Natural killer cell treated with Interleukin-12 subunit alpha and Interleukin-12 subunit beta and Interleukin-15 and Interleukin-18, amount 100 ng/mL, for 72 hours (primary cell): ENCODE measurements around the gene COTL1. TPM values are rescaled to one million over a fixed set of nuclear protein-coding genes. Genes with fewer than 3 reads are reported as not detected.
A peak's percentile ranks its signal among the peaks of the same experiment; 100 is the strongest.
"Not testable (repeated sequence)": the region's sequence is repeated elsewhere in the genome, so short reads cannot be mapped to it uniquely, and the experiment has no call there.

Source experiments
- ATAC-seq, 2 donors: fragments of 150-1000 bp; cut with Tn5 transposase in 1 of 2; sonication (Bioruptor Pico), chemical (Tn5 transposase) in 1 of 2; 2 replicates each; pipeline ENCODE4 v1.10.0; 2021
- DNase-seq: peaks from one replicate; pipeline ENCODE4 v3.0.0; 2022; ENCODE audit warnings: low spot score
- H3K27ac Mint-ChIP-seq, 2 donors: 1 replicate in 1 of 2; 2 replicates in 1 of 2; pipeline ENCODE4 v1.8.0; 2022; ENCODE audit warnings: mixed read lengths in 2 of 2, mild to moderate bottlenecking in 1 of 2, moderate library complexity in 1 of 2
- H3K27me3 Mint-ChIP-seq, 2 donors: 1 replicate in 1 of 2; 2 replicates in 1 of 2; pipeline ENCODE4 v1.8.0; 2022; ENCODE audit warnings: mixed read lengths in 2 of 2
- H3K36me3 Mint-ChIP-seq: one replicate; pipeline ENCODE4 v1.8.0; 2022; ENCODE audit warnings: mixed read lengths
- H3K4me1 Mint-ChIP-seq, 2 donors: 1 replicate in 1 of 2; 2 replicates in 1 of 2; pipeline ENCODE4 v1.8.0; 2022; ENCODE audit warnings: low read depth in 2 of 2, mixed read lengths in 2 of 2, mild to moderate bottlenecking in 1 of 2
- H3K4me3 Mint-ChIP-seq: one replicate; pipeline ENCODE4 v1.8.0; 2022; ENCODE audit warnings: mixed read lengths
- H3K9me3 Mint-ChIP-seq: 2 replicates; pipeline ENCODE4 v1.8.0; 2022; ENCODE audit warnings: mixed read lengths
- total RNA-seq, 2 donors: library from RNA; stranded (reverse); gene quantifications; one replicate each; pipeline ENCODE4 v1.2.3, GENCODE V29; 2022

Gene COTL1
- total RNA-seq, 2 donors from 2014 or later: 128 to 154 TPM

GRCh38 chr16:84521497-84521770 is 96.4 kb downstream of the COTL1 start:
- ATAC-seq: no peak
- Mint-ChIP-seq H3K36me3 (no peaks in the 10 kb centered on the region), H3K27me3 (peaks cover 0 to 4% of the 10 kb centered on the region in 2 donors), H3K9me3 (no peaks in the 10 kb centered on the region), H3K4me1 (peaks cover 11 to 12% of the 10 kb centered on the region in 2 donors), H3K4me3 (no peak overlapping the region), H3K27ac (no peak overlapping the region)
- no peak for DNase-seq

- H3K9me3 Mint-ChIP-seq: no peaks in the 10 kb centered on the region
- DNase-seq: no peak
- peak overlapping the region in 1 of 2 donors; percentile 72 for H3K27ac Mint-ChIP-seq
- no peak for ATAC-seq
- H3K4me1 Mint-ChIP-seq: peaks cover 11 to 16% of the 10 kb centered on the region in 2 donors
- H3K4me3 Mint-ChIP-seq: no peak overlapping the region
- no peaks in the 10 kb centered on the region for H3K36me3 Mint-ChIP-seq
- peaks cover 0 to 4% of the 10 kb centered on the region in 2 donors for H3K27me3 Mint-ChIP-seq
These were observed 97.0 kb downstream of the COTL1 start for GRCh38 chr16:84520725-84521496.

GRCh38 chr16:84519855-84520254 is 98.0 kb downstream of the COTL1 start:
- ATAC-seq: no peak
- no peak for DNase-seq
- Mint-ChIP-seq H3K27me3 (peaks cover 0 to 4% of the 10 kb centered on the region in 2 donors), H3K4me1 (peaks cover 19 to 22% of the 10 kb centered on the region in 2 donors), H3K27ac (peak overlapping the region in 1 of 2 donors; percentile 72), H3K4me3 (peak overlapping the region; percentile 15), H3K36me3 (no peaks in the 10 kb centered on the region), H3K9me3 (no peaks in the 10 kb centered on the region)

- ATAC-seq: peak; percentile 55 to 63
- no peak for DNase-seq
- no peaks in the 10 kb centered on the region for H3K36me3 Mint-ChIP-seq
- H3K4me3 Mint-ChIP-seq: no peak overlapping the region
- no peak overlapping the region for H3K27ac Mint-ChIP-seq
- no peaks in the 10 kb centered on the region for H3K9me3 Mint-ChIP-seq
- peaks cover 28 to 31% of the 10 kb centered on the region in 2 donors for H3K4me1 Mint-ChIP-seq
- H3K27me3 Mint-ChIP-seq: peaks cover 0 to 7% of the 10 kb centered on the region in 2 donors
These were observed 99.0 kb downstream of the COTL1 start for GRCh38 chr16:84518804-84519341.

GRCh38 chr16:84518220-84518619 is 99.7 kb downstream of the COTL1 start:
- H3K4me1 Mint-ChIP-seq: peaks cover 33 to 34% of the 10 kb centered on the region in 2 donors
- not testable (repeated sequence) for H3K4me3 Mint-ChIP-seq, H3K27me3 Mint-ChIP-seq, H3K36me3 Mint-ChIP-seq, DNase-seq, ATAC-seq, H3K9me3 Mint-ChIP-seq
- H3K27ac Mint-ChIP-seq: peak overlapping the region in 1 of 2 donors; percentile 33

- H3K4me1 Mint-ChIP-seq: peaks cover 34 to 35% of the 10 kb centered on the region in 2 donors
- peaks cover 0 to 7% of the 10 kb centered on the region in 2 donors for H3K27me3 Mint-ChIP-seq
- no peak overlapping the region for H3K4me3 Mint-ChIP-seq
- DNase-seq (no peak), ATAC-seq (no peak)
- peak overlapping the region in 1 of 2 donors; percentile 33 for H3K27ac Mint-ChIP-seq
- H3K9me3 Mint-ChIP-seq: no peaks in the 10 kb centered on the region
- H3K36me3 Mint-ChIP-seq: no peaks in the 10 kb centered on the region
These were observed 100.5 kb downstream of the COTL1 start for GRCh38 chr16:84517366-84517765.

Other genes starting within 250 kb of the COTL1 start
- gene ATP2C2, start 249.5 kb downstream of the COTL1 start, total RNA-seq: not detected
- 10 to 100 TPM in 1 of 2 donors, 1 to 10 TPM in 1; 9.4 to 10.0 TPM for gene MEAK7, start 113.4 kb downstream of the COTL1 start, total RNA-seq
- 10 to 100 TPM; 35.9 to 48.6 TPM for gene KLHL36, start 30.4 kb upstream of the COTL1 start, total RNA-seq
- gene USP10, start 81.9 kb upstream of the COTL1 start, total RNA-seq: 100 to 1,000 TPM; 111 to 156 TPM
- gene CRISPLD2, start 201.9 kb upstream of the COTL1 start, total RNA-seq: 1 to 10 TPM in 1 of 2 donors, under 1 TPM in 1; 0.43 to 1.7 TPM